HepG2 (cell line): ENCODE data around the gene LAPTM4A. TPM values are rescaled to one million over a fixed set of nuclear protein-coding genes. Genes with fewer than 3 reads are reported as not detected.

Experiments used
- CEBPG ChIP-seq: IDR thresholded peaks from 2 replicates; pipeline ENCODE4 v1.6.1; 2016
- FOXM1 ChIP-seq: sonication (generic); formaldehyde crosslinking; IDR thresholded peaks from 2 replicates; pipeline ENCODE4 v1.5.0; 2020; ENCODE audit warnings: missing genetic modification reagents
- HHEX ChIP-seq: IDR thresholded peaks from 2 replicates; pipeline ENCODE4 v1.6.1; 2016; ENCODE audit warnings: control low read depth
- HNRNPH1 ChIP-seq: fragments of 200-400 bp; formaldehyde crosslinking; optimal IDR thresholded peaks from 2 replicates; pipeline ENCODE3; 2017; ENCODE audit warnings: mild to moderate bottlenecking, low read depth, low read length
- NCOA1 ChIP-seq: sonication (generic); formaldehyde crosslinking; IDR thresholded peaks from 2 replicates; pipeline ENCODE4 v1.9.0; 2021; ENCODE audit warnings: missing genetic modification reagents
- SNAPC4 ChIP-seq: sonication (generic); formaldehyde crosslinking; IDR thresholded peaks from 2 replicates; pipeline ENCODE4 v1.4.0; 2020; ENCODE audit warnings: mild to moderate bottlenecking, missing genetic modification reagents
- ZNF367 ChIP-seq: sonication (generic); formaldehyde crosslinking; IDR thresholded peaks from 2 replicates; pipeline ENCODE4 v1.4.0; 2020; ENCODE audit warnings: missing genetic modification reagents, borderline replicate concordance
- ZNF570 ChIP-seq: sonication (generic); formaldehyde crosslinking; IDR thresholded peaks from 2 replicates; pipeline ENCODE4 v1.4.0; 2020; ENCODE audit warnings: mild to moderate bottlenecking, missing genetic modification reagents, borderline replicate concordance
- ZNF616 ChIP-seq: sonication (generic); formaldehyde crosslinking; IDR thresholded peaks from 2 replicates; pipeline ENCODE4 v1.5.0; 2020; ENCODE audit warnings: low read depth, mild to moderate bottlenecking, missing genetic modification reagents
- ZNF879 ChIP-seq: sonication (generic); formaldehyde crosslinking; IDR thresholded peaks from 2 replicates; pipeline ENCODE4 v1.8.1; 2023; ENCODE audit warnings: missing genetic modification reagents
- polyA plus RNA-seq, 8 experiments: library from polyadenylated mRNA; depleted of rRNA in 3 of 8; stranded (reverse) in 7 of 8; unstranded in 1 of 8; fragments of >200 nt; fragmentation: Illumina TruSeq in 4 of 8; extraction: Trizol in 4 of 8; gene quantifications; 2 replicates each; pipeline versions ENCODE4 v1.2.1 to v1.2.3, GENCODE V29; 2011 to 2016; ENCODE audit warnings: low read depth in 4 of 8, missing spikeins in 1 of 8, mixed read lengths in 1 of 8; ENCODE audit not compliant: insufficient read depth in 1 of 8
- total RNA-seq, 5 experiments: library from RNA; depleted of rRNA; stranded (reverse); fragments of >200 nt; fragmentation: Illumina TruSeq; extraction: Trizol; gene quantifications; 2 replicates each; pipeline ENCODE4 v1.2.3, GENCODE V29; 2016; ENCODE audit warnings: low read depth in 1 of 5
- TF ChIP-seq, protein P1 (sequence below): IDR thresholded peaks from 2 replicates; pipeline ENCODE4 v1.6.1; 2016; ENCODE audit warnings: missing biosample characterization, missing genetic modification reagents, low read depth
- TF ChIP-seq, protein P2 (sequence below): sonication (generic); formaldehyde crosslinking; IDR thresholded peaks from 2 replicates; pipeline ENCODE4 v1.5.0; 2020; ENCODE audit warnings: missing genetic modification reagents
- TF ChIP-seq, protein P3 (sequence below): IDR thresholded peaks from 2 replicates; pipeline ENCODE4 v1.6.1; 2012; ENCODE audit warnings: inconsistent platforms

Gene LAPTM4A
- total and polyA plus RNA-seq, 2 of the 13 experiments (the other 11 are each of a cell fraction or from before 2014, with no cell fraction given), result 116 to 558 TPM

GRCh38 chr2:20013126-20013849, 38.1 kb downstream of the LAPTM4A start (continued):
- no peak for TF ChIP-seq ZNF367 (CRISPR knock-in tag)
- no peak for TF ChIP-seq NCOA1 (CRISPR knock-in tag)
- no peak for TF ChIP-seq ZNF616 (CRISPR knock-in tag)
- 0 out of 2 replicates have a peak, but pooled peaks have one; percentile 31 for TF ChIP-seq SNAPC4
- TF ChIP-seq, protein P1, sequence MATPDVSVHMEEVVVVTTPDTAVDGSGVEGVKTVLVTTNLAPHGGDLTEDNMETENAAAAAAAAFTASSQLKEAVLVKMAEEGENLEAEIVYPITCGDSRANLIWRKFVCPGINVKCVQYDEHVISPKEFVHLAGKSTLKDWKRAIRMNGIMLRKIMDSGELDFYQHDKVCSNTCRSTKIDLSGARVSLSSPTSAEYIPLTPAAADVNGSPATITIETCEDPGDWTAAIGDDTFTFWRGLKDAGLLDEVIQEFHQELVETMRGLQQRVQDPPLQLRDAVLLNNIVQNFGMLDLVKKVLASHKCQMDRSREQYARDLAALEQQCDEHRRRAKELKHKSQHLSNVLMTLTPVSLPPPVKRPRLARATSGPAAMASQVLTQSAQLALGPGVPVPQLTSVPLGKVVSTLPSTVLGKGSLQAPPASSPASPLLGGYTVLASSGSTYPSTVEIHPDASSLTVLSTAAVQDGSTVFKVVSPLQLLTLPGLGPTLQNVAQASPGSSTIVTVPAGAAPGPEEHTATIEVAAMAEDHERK (CRISPR knock-in tag), result no peak
- 0 out of 2 replicates have a peak, but pooled peaks have one; percentile 3 for TF ChIP-seq CEBPG
- TF ChIP-seq ZNF879 (CRISPR knock-in tag), result no peak
- TF ChIP-seq, protein P2, sequence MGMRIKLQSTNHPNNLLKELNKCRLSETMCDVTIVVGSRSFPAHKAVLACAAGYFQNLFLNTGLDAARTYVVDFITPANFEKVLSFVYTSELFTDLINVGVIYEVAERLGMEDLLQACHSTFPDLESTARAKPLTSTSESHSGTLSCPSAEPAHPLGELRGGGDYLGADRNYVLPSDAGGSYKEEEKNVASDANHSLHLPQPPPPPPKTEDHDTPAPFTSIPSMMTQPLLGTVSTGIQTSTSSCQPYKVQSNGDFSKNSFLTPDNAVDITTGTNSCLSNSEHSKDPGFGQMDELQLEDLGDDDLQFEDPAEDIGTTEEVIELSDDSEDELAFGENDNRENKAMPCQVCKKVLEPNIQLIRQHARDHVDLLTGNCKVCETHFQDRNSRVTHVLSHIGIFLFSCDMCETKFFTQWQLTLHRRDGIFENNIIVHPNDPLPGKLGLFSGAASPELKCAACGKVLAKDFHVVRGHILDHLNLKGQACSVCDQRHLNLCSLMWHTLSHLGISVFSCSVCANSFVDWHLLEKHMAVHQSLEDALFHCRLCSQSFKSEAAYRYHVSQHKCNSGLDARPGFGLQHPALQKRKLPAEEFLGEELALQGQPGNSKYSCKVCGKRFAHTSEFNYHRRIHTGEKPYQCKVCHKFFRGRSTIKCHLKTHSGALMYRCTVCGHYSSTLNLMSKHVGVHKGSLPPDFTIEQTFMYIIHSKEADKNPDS, result no peak
- TF ChIP-seq FOXM1, result no peak
- TF ChIP-seq HHEX (CRISPR knock-in tag), result no peak
- TF ChIP-seq, protein P3, sequence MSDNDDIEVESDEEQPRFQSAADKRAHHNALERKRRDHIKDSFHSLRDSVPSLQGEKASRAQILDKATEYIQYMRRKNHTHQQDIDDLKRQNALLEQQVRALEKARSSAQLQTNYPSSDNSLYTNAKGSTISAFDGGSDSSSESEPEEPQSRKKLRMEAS, result no peak; the same call in 1 of the 2 replicates
- no peak for TF ChIP-seq HNRNPH1
- no peak for TF ChIP-seq ZNF570
